PC-3 (cell line): ENCODE measurements around the gene SAA1. TPM values are rescaled to one million over a fixed set of nuclear protein-coding genes. Genes with fewer than 3 reads are reported as not detected.

Source experiments
- ATAC-seq: fragments of 200-7000 bp; cut with Tn5 transposase; 2 replicates; pipeline ENCODE4 v1.9.1; 2020; ENCODE audit warnings: mild to moderate bottlenecking, moderate library complexity
- BruUV-seq: library from RNA; stranded (reverse); fragments of 400-500 nt; replicated peaks from 2 replicates; lab custom pipeline; 2021; lab: Mats Ljungman, UMichigan
- CTCF ChIA-PET: fragments of 300-600 bp; sonication (Branson Sonifier 250); formaldehyde crosslinking; loops from one replicate; lab custom pipeline; 2022; ENCODE audit warnings: antibody characterized with exemption; lab: Charles Lee
- POLR2A ChIA-PET: fragments of 300-600 bp; sonication (Branson Sonifier 250); formaldehyde crosslinking; loops from one replicate; lab custom pipeline; 2022; ENCODE audit warnings: antibody characterized with exemption; ENCODE audit not compliant: unreplicated experiment; lab: Charles Lee
- DNase-seq: peaks from one replicate; pipeline ENCODE4 v3.0.0-alpha.2; 2015
- H2AFZ ChIP-seq: fragments of 300-600 bp; sonication (generic); 2 replicates; pipeline ENCODE4 v1.6.0; 2016; ENCODE audit warnings: antibody characterized with exemption, low read length
- H3F3A ChIP-seq: fragments of 300-600 bp; sonication (generic); one replicate; pipeline ENCODE4 v1.6.0; 2017; ENCODE audit warnings: antibody characterized with exemption, low read length, control low read depth, mild to moderate bottlenecking; ENCODE audit not compliant: unreplicated experiment
- H3K27ac ChIP-seq: fragments of 300-600 bp; sonication (generic); 2 replicates; pipeline ENCODE4 v1.5.1; 2016; ENCODE audit warnings: mild to moderate bottlenecking, low read length
- H3K27me3 ChIP-seq: fragments of 300-600 bp; sonication (generic); 2 replicates; pipeline ENCODE4 v1.6.1; 2016; ENCODE audit warnings: low read length, mixed read lengths
- H3K36me3 ChIP-seq: fragments of 300-600 bp; sonication (generic); 2 replicates; pipeline ENCODE4 v1.6.1; 2016; ENCODE audit warnings: low read depth, mixed run types, low read length, mixed read lengths
- H3K4me1 ChIP-seq: fragments of 300-600 bp; sonication (generic); 2 replicates; pipeline ENCODE4 v1.5.1; 2016; ENCODE audit warnings: low read length; ENCODE audit not compliant: insufficient read depth
- H3K4me2 ChIP-seq: fragments of 300-600 bp; sonication (generic); 2 replicates; pipeline ENCODE4 v1.6.0; 2016; ENCODE audit warnings: low read length
- H3K4me3 ChIP-seq: fragments of 300-600 bp; sonication (generic); 2 replicates; pipeline ENCODE4 v1.5.1; 2016; ENCODE audit warnings: mild to moderate bottlenecking, low read length, mixed read lengths
- H3K79me2 ChIP-seq: fragments of 300-600 bp; sonication (generic); 2 replicates; pipeline ENCODE4 v1.6.1; 2017; ENCODE audit warnings: low read length, mixed read lengths
- H3K9ac ChIP-seq: fragments of 300-600 bp; sonication (generic); 2 replicates; pipeline ENCODE4 v1.6.0; 2016; ENCODE audit warnings: mild to moderate bottlenecking, low read length
- H3K9me2 ChIP-seq: fragments of 300-600 bp; sonication (generic); replicated peaks from 2 replicates; pipeline ENCODE4 v1.6.1; 2016; ENCODE audit warnings: mixed run types, low read length, mixed read lengths
- H3K9me3 ChIP-seq: fragments of 300-600 bp; sonication (generic); 2 replicates; pipeline ENCODE4 v1.6.1; 2016; ENCODE audit warnings: low read length, mixed read lengths
- H4K20me1 ChIP-seq: fragments of 300-600 bp; sonication (generic); 2 replicates; pipeline ENCODE4 v1.6.1; 2016; ENCODE audit warnings: low read length, mixed read lengths
- CTCF ChIP-seq: fragments of 300-600 bp; sonication (generic); conservative IDR thresholded peaks from 2 replicates; pipeline ENCODE4 v1.5.1; 2017; ENCODE audit warnings: antibody characterized with exemption, low read depth, mild to moderate bottlenecking, low read length
- EZH2 ChIP-seq: fragments of 300-600 bp; sonication (generic); IDR thresholded peaks from one replicate; pipeline ENCODE4 v1.6.1; 2017; ENCODE audit warnings: antibody characterized with exemption, mild to moderate bottlenecking, low read length; ENCODE audit not compliant: unreplicated experiment
- EZH2phosphoT487 ChIP-seq: fragments of 300-600 bp; sonication (generic); IDR thresholded peaks from 2 replicates; pipeline ENCODE4 v1.6.1; 2018; ENCODE audit warnings: mild to moderate bottlenecking, antibody characterized with exemption, low read length, borderline replicate concordance
- intact Hi-C: fragments of 100-400 bp; cut with micrococcal nuclease; formaldehyde crosslinking; loops from 2 replicates; pipeline ENCODE4 v1.9.0; 2023
- total RNA-seq: library from RNA; depleted of rRNA; stranded (reverse); fragments of >200 nt; gene quantifications from 2 replicates; pipeline ENCODE4 v1.2.3, GENCODE V29; 2014

SAA1 gene
- total RNA-seq, 1 experiment from 2014 or later, result not detected

- ATAC-seq, result no peak
These were observed 33.7 kb downstream of the SAA1 start for GRCh38 chr11:18299721-18300120.

GRCh38 chr11:18304745-18305144, 38.7 kb downstream of the SAA1 start:
- H3K9me3 ChIP-seq, result no peaks in the 10 kb centered on the region
- CTCF ChIA-PET, result no interaction called here
- H2AFZ ChIP-seq, result no peak overlapping the region
- no peaks in the 10 kb centered on the region for H4K20me1 ChIP-seq
- peaks cover 11% of the 10 kb centered on the region; the same call in 1 of the 2 replicates for H3K36me3 ChIP-seq
- H3K4me1 ChIP-seq, result no peaks in the 10 kb centered on the region
- H3K79me2 ChIP-seq, result no peaks in the 10 kb centered on the region
- no peak for DNase-seq
- no peaks in the 10 kb centered on the region for H3F3A ChIP-seq
- intact Hi-C loops, result no loop called here
- no peak overlapping the region for H3K4me2 ChIP-seq
- no peak overlapping the region for H3K27ac ChIP-seq
- no TSS peak for BruUV-seq
- TF ChIP-seq EZH2, result no peak
- TF ChIP-seq CTCF, result no peak
- no peak for TF ChIP-seq EZH2phosphoT487
- H3K9me2 ChIP-seq, result no peaks in the 10 kb centered on the region
- POLR2A ChIA-PET, result no interaction called here
- no peaks in the 10 kb centered on the region for H3K27me3 ChIP-seq
- no peak for ATAC-seq
- H3K9ac ChIP-seq, result no peak overlapping the region
- H3K4me3 ChIP-seq, result no peak overlapping the region

More at GRCh38 chr11:18299721-18300120, 33.7 kb downstream of the SAA1 start:
- no peaks in the 10 kb centered on the region for H3K27me3 ChIP-seq
- no peak for DNase-seq
- CTCF ChIA-PET, result no interaction called here
- intact Hi-C loops, result no loop called here
- no peaks in the 10 kb centered on the region for H3K4me1 ChIP-seq
- H3K9me2 ChIP-seq, result no peaks in the 10 kb centered on the region
- no peak overlapping the region for H3K4me2 ChIP-seq
- TF ChIP-seq CTCF (no peak), EZH2 (no peak), EZH2phosphoT487 (no peak)
- H3F3A ChIP-seq, result no peaks in the 10 kb centered on the region
- no peaks in the 10 kb centered on the region for H4K20me1 ChIP-seq
- no peak overlapping the region for H3K4me3 ChIP-seq
- H3K9ac ChIP-seq, result no peak overlapping the region
- H3K9me3 ChIP-seq, result no peaks in the 10 kb centered on the region
- POLR2A ChIA-PET, result no interaction called here
- H3K36me3 ChIP-seq, result peaks cover 35% of the 10 kb centered on the region
- no peaks in the 10 kb centered on the region for H3K79me2 ChIP-seq
- H2AFZ ChIP-seq, result no peak overlapping the region
- BruUV-seq, result no TSS peak
- H3K27ac ChIP-seq, result no peak overlapping the region

- Histone ChIP-seq H3F3A (no peaks in the 10 kb centered on the region), H4K20me1 (no peaks in the 10 kb centered on the region), H3K9me3 (no peaks in the 10 kb centered on the region), H3K4me2 (no peak overlapping the region), H3K4me3 (no peak overlapping the region), H3K27ac (no peak overlapping the region), H3K36me3 (peaks cover 8% of the 10 kb centered on the region; the same call in 1 of the 2 replicates), H3K27me3 (no peaks in the 10 kb centered on the region), H3K9ac (no peak overlapping the region), H3K9me2 (no peaks in the 10 kb centered on the region), H2AFZ (no peak overlapping the region), H3K79me2 (no peaks in the 10 kb centered on the region), H3K4me1 (no peaks in the 10 kb centered on the region)
- BruUV-seq, result no TSS peak
- POLR2A ChIA-PET, result no interaction called here
- CTCF ChIA-PET, result no interaction called here
- TF ChIP-seq EZH2, result no peak
- no peak for ATAC-seq
- intact Hi-C loops, result no loop called here
- no peak for DNase-seq
These were observed 41.5 kb downstream of the SAA1 start for GRCh38 chr11:18307461-18308139.
